ENCODE measurements around the gene SLC35E3. TPM values are rescaled to one million over a fixed set of nuclear protein-coding genes. Genes with fewer than 3 reads are reported as not detected.
"Not testable (repeated sequence)": the region's sequence is repeated elsewhere in the genome, so short reads cannot be mapped to it uniquely, and the experiment has no call there.

The SLC35E3 gene
- total and polyA plus RNA-seq, 7 experiments from 2014 or later, result 4.8 to 12.1 (median 9.2) TPM

GRCh38 chr12:68815928-68816800 is 70.2 kb downstream of the SLC35E3 start:
- Histone ChIP-seq H3K36me3 (ENCODE audit: control insufficient read depth in 2 of 3, insufficient read depth in 3 of 3, low read length in 3 of 3) (peaks cover 0 to 48% (median 9%) of the 10 kb centered on the region in 3 experiments), H3K4me3 (ENCODE audit: low read length) (no peak overlapping the region), H3K27me3 (ENCODE audit: control insufficient read depth in 2 of 2, insufficient read depth in 2 of 2, low read length in 2 of 2) (no peaks in the 10 kb centered on the region), H3K9me3 (ENCODE audit: control insufficient read depth in 2 of 3, low read length in 3 of 3) (no peaks in the 10 kb centered on the region), H3K4me1 (ENCODE audit: control insufficient read depth in 2 of 2, insufficient read depth in 2 of 2, low read length in 2 of 2) (peaks cover 0 to 5% of the 10 kb centered on the region in 2 donors), H3K27ac (ENCODE audit: low read depth, low read length) (no peak overlapping the region)
- ChIA-PET POLR2A (interaction anchor here (0.5 to 3.0 kb wide), 2 partner anchors 9 to 161 kb away, joined by 3 to 14 read pairs; partner anchors contain the start of gene MDM2), CTCF (interaction anchor here (0.7 to 2.4 kb wide), 2 partner anchors 8 to 237 kb away, joined by 3 to 10 read pairs; partner anchors contain the start of gene MDM2)
- Mint-ChIP-seq H3K4me1 (peaks cover 23 to 64% (median 47%) of the 10 kb centered on the region in 7 donors), H3K4me3 (peak overlapping the region in 1 of 10 donors; percentile 40), H3K36me3 (peaks cover 5 to 49% (median 18%) of the 10 kb centered on the region in 5 donors), H3K27ac (peak overlapping the region in 7 of 9 donors; percentile 23 to 81 (median 69)), H3K27me3 (no peaks in the 10 kb centered on the region), H3K9me3 (no peaks in the 10 kb centered on the region)
- ATAC-seq (no peak), DNase-seq (no peak)
- intact Hi-C loops (cut with micrococcal nuclease), result no loop called here

DNA sequence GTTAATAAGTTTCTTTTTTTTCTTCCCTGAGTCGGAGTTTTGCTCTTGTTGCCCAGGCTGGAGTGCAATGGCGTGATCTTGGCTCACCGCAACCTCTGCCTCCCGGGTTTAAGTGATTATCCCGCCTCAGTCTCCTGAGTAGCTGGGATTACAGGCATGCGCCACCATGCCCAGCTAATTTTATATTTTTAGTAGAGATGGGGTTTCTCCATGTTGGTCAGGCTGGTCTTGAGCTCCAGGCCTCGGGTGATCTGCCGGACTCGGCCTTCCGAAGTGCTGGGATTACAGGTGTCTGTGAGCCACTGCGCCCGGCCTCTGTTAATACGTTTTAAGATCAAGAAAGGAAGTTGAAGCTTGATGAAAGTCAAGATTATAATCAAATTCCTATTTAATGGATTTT is 73.5 kb downstream of the SLC35E3 start:
- H3K4me3 ChIP-seq (ENCODE audit: low read length); H3K27me3 ChIP-seq (ENCODE audit: control insufficient read depth in 2 of 2, insufficient read depth in 2 of 2, low read length in 2 of 2); ATAC-seq; H3K27me3 Mint-ChIP-seq; H3K4me3 Mint-ChIP-seq; H3K27ac ChIP-seq (ENCODE audit: low read depth, low read length); H3K9me3 ChIP-seq (ENCODE audit: control insufficient read depth in 2 of 3, low read length in 3 of 3); H3K9me3 Mint-ChIP-seq; intact Hi-C loops (cut with micrococcal nuclease); H3K4me1 ChIP-seq (ENCODE audit: control insufficient read depth in 2 of 2, insufficient read depth in 2 of 2, low read length in 2 of 2); DNase-seq: not testable (repeated sequence)
- Mint-ChIP-seq H3K4me1 (peaks cover 9 to 58% (median 30%) of the 10 kb centered on the region in 7 donors), H3K36me3 (peaks cover 5 to 41% (median 35%) of the 10 kb centered on the region in 5 donors), H3K27ac (peak overlapping the region in 1 of 9 donors; percentile 49)
- POLR2A ChIA-PET, result interaction anchor here (0.6 to 1.6 kb wide), 2 partner anchors 12 to 1351 kb away, joined by 4 to 5 read pairs; partner anchors contain the start of gene MDM2
- CTCF ChIA-PET, result interaction anchor here (1.1 kb wide), 1 partner anchor 13 kb away, joined by 7 read pairs; no protein-coding TSS in a partner anchor
- peaks cover 3 to 57% (median 7%) of the 10 kb centered on the region in 3 experiments for H3K36me3 ChIP-seq (ENCODE audit: control insufficient read depth in 2 of 3, insufficient read depth in 3 of 3, low read length in 3 of 3)

- POLR2A ChIA-PET, result interaction anchor here (0.6 kb wide), 2 partner anchors 9 to 344 kb away, joined by 3 read pairs; no protein-coding TSS in a partner anchor
- intact Hi-C loops (cut with micrococcal nuclease), result no loop called here
- ATAC-seq (no peak), DNase-seq (no peak)
- Histone ChIP-seq H3K36me3 (ENCODE audit: control insufficient read depth in 2 of 3, insufficient read depth in 3 of 3, low read length in 3 of 3) (peaks cover 9 to 69% (median 11%) of the 10 kb centered on the region in 3 experiments), H3K27me3 (ENCODE audit: control insufficient read depth in 2 of 2, insufficient read depth in 2 of 2, low read length in 2 of 2) (no peaks in the 10 kb centered on the region), H3K27ac (ENCODE audit: low read depth, low read length) (no peak overlapping the region), H3K9me3 (ENCODE audit: control insufficient read depth in 2 of 3, low read length in 3 of 3) (no peaks in the 10 kb centered on the region), H3K4me1 (ENCODE audit: control insufficient read depth in 2 of 2, insufficient read depth in 2 of 2, low read length in 2 of 2) (no peaks in the 10 kb centered on the region), H3K4me3 (ENCODE audit: low read length) (no peak overlapping the region)
- CTCF ChIA-PET, result interaction anchor here (0.7 to 1.3 kb wide), 2 partner anchors 9 to 474 kb away, joined by 3 to 4 read pairs; no protein-coding TSS in a partner anchor
- Mint-ChIP-seq H3K4me3 (no peak overlapping the region), H3K27me3 (no peaks in the 10 kb centered on the region), H3K4me1 (peaks cover 3 to 54% (median 18%) of the 10 kb centered on the region in 7 donors), H3K36me3 (peaks cover 5 to 49% (median 33%) of the 10 kb centered on the region in 5 donors), H3K27ac (peak overlapping the region; percentile 15 to 81 (median 75)), H3K9me3 (no peaks in the 10 kb centered on the region)
Measured at GRCh38 chr12:68821357-68822188, 75.6 kb downstream of the SLC35E3 start.

- H3K9me3 ChIP-seq (ENCODE audit: control insufficient read depth in 2 of 3, low read length in 3 of 3), result no peaks in the 10 kb centered on the region
- intact Hi-C loops (cut with micrococcal nuclease), result no loop called here
- Mint-ChIP-seq H3K27me3 (no peaks in the 10 kb centered on the region), H3K4me3 (no peak overlapping the region), H3K9me3 (no peaks in the 10 kb centered on the region), H3K4me1 (peaks cover 3 to 50% (median 18%) of the 10 kb centered on the region in 7 donors), H3K27ac (peak overlapping the region in 6 of 9 donors; percentile 11 to 76 (median 56)), H3K36me3 (peaks cover 5 to 44% (median 37%) of the 10 kb centered on the region in 5 donors)
- DNase-seq (no peak), ATAC-seq (no peak)
- no peak overlapping the region for H3K4me3 ChIP-seq (ENCODE audit: low read length)
- H3K27me3 ChIP-seq (ENCODE audit: control insufficient read depth in 2 of 2, insufficient read depth in 2 of 2, low read length in 2 of 2), result no peaks in the 10 kb centered on the region
- POLR2A ChIA-PET, result no interaction called here
- CTCF ChIA-PET, result no interaction called here
- H3K4me1 ChIP-seq (ENCODE audit: control insufficient read depth in 2 of 2, insufficient read depth in 2 of 2, low read length in 2 of 2), result no peaks in the 10 kb centered on the region
- H3K27ac ChIP-seq (ENCODE audit: low read depth, low read length), result peak overlapping the region; percentile 11
- H3K36me3 ChIP-seq (ENCODE audit: control insufficient read depth in 2 of 3, insufficient read depth in 3 of 3, low read length in 3 of 3), result peaks cover 11 to 77% (median 15%) of the 10 kb centered on the region in 3 experiments
Measured at GRCh38 chr12:68823696-68824095, 77.7 kb downstream of the SLC35E3 start.

- intact Hi-C loops (cut with micrococcal nuclease), result no loop called here
- CTCF ChIA-PET, result interaction anchor here (0.7 kb wide), 1 partner anchor 268 kb away, joined by 3 read pairs; no protein-coding TSS in a partner anchor
- POLR2A ChIA-PET, result no interaction called here
- H3K9me3 Mint-ChIP-seq, result no peaks in the 10 kb centered on the region
- Histone ChIP-seq H3K4me3 (ENCODE audit: low read length) (no peak overlapping the region), H3K27ac (ENCODE audit: low read depth, low read length) (peak overlapping the region; percentile 11), H3K4me1 (ENCODE audit: control insufficient read depth in 2 of 2, insufficient read depth in 2 of 2, low read length in 2 of 2) (no peaks in the 10 kb centered on the region), H3K9me3 (ENCODE audit: control insufficient read depth in 2 of 3, low read length in 3 of 3) (no peaks in the 10 kb centered on the region), H3K36me3 (ENCODE audit: control insufficient read depth in 2 of 3, insufficient read depth in 3 of 3, low read length in 3 of 3) (peaks cover 15 to 77% (median 17%) of the 10 kb centered on the region in 3 experiments), H3K27me3 (ENCODE audit: control insufficient read depth in 2 of 2, insufficient read depth in 2 of 2, low read length in 2 of 2) (no peaks in the 10 kb centered on the region)
- no peaks in the 10 kb centered on the region for H3K27me3 Mint-ChIP-seq
- H3K4me3 Mint-ChIP-seq, result no peak overlapping the region
- peak overlapping the region in 5 of 9 donors; percentile 32 to 76 (median 62) for H3K27ac Mint-ChIP-seq
- peaks cover 5 to 44% (median 33%) of the 10 kb centered on the region in 5 donors for H3K36me3 Mint-ChIP-seq
- H3K4me1 Mint-ChIP-seq, result peaks cover 3 to 45% (median 15%) of the 10 kb centered on the region in 7 donors
- no peak for ATAC-seq
- no peak for DNase-seq
Measured at GRCh38 chr12:68824131-68824530, 78.2 kb downstream of the SLC35E3 start.

Data from naive thymus-derived CD4-positive, alpha-beta T cell (primary cell).